Skin of body (tissue), 2 donors: Measurements from ENCODE around the gene ARL5A. TPM values are rescaled to one million over a fixed set of nuclear protein-coding genes. Genes with fewer than 3 reads are reported as not detected.
A peak's percentile ranks its signal among the peaks of the same experiment; 100 is the strongest.
"Not testable (repeated sequence)": the region's sequence is repeated elsewhere in the genome, so short reads cannot be mapped to it uniquely, and the experiment has no call there.

Experiments used
- DNase-seq: peaks from one replicate; lab custom pipeline; 2025; lab: John Stamatoyannopoulos, UW
- total RNA-seq: library from RNA; depleted of rRNA; stranded (reverse); fragments of >200 nt; gene quantifications from one replicate; pipeline ENCODE4 v1.2.3, GENCODE V29; 2014

Gene ARL5A
- 75.0 TPM for total RNA-seq

DNA sequence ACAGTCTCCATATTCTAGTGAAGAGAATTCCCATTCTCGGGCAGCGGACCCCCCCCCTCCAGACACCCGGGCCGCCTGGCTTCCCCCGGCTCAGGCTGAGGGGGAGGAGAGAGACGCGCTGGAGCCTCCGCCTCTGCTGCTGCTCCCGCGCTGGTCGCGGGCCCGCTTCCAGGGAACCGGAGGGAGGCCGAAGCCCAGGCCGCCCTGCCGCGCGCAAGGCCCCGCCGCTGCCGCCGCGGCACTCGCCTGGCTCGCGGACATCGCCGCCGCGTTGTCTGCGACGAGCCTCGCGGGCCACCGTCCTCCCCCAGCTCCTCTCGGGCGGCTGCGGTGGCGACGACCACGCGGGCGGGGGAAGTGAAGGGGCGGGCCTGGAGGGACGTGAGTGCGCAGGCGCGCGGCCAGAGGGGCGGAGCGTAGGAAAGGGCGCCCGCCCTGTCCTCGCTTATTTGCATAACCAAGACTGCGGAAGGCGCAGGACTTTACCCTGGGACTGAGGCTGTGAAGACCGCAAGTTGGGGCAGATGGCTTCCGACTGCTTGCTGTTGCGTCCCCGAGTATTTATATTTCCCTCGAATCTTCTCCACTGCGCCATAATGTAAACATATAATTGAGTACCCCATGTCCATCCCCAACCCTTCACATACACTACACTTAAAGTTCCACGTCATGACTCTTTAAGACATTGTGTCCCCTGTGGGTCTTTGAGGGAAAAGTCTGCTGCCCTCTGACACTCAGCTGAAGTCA lies at the start of gene ARL5A:
Gene ARL5A (minus strand): TSS at position 279 of the 747 bp plus-strand sequence. CDS start 245 bp downstream, at position 34.
- peak; percentile 92 for DNase-seq

DNA sequence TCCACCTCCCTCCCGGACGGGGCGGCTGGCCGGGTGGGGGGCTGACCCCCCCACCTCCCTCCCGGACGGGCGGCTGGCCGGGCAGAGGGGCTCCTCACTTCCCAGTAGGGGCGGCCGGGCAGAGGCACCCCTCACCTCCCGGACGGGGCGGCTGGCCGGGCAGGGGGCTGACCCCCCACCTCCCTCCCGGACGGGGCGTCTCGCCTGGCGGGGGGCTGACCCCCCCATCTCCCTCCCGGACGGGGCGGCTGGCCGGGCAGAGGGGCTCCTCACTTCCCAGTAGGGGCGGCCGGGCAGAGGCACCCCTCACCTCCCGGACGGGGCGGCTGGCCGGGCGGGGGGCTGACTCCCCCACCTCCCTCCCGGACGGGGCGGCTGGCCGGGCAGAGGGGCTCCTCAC lies 47.4 kb upstream of the ARL5A start:
- DNase-seq, result not testable (repeated sequence)

DNA sequence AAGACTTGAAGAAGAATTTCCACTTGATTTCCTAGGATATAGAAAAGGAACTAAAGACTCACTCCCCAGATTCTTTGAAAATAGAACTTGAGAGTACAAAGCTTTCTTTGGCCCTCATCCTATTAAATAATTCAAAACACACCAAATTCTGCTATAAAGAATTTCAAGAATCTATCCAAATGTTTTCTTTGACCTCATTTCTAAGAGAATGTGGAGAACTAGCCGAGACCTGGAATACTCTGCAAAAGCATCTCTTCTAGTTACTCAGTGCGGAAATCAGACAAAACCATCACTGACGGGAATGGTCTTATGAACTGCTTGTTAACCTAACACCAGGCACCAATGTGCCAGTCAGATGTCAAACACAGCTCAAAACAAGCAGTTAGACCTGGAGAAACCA lies 44.2 kb upstream of the ARL5A start:
- peak; percentile 56 for DNase-seq

GRCh38 chr2:151869291-151869690 lies 41.1 kb upstream of the ARL5A start:
- DNase-seq, result no peak

GRCh38 chr2:151862700-151863099 lies 34.5 kb upstream of the ARL5A start:
- DNase-seq, result no peak

- no peak for DNase-seq
Measured at GRCh38 chr2:151861174-151861573, 33.0 kb upstream of the ARL5A start.

DNA sequence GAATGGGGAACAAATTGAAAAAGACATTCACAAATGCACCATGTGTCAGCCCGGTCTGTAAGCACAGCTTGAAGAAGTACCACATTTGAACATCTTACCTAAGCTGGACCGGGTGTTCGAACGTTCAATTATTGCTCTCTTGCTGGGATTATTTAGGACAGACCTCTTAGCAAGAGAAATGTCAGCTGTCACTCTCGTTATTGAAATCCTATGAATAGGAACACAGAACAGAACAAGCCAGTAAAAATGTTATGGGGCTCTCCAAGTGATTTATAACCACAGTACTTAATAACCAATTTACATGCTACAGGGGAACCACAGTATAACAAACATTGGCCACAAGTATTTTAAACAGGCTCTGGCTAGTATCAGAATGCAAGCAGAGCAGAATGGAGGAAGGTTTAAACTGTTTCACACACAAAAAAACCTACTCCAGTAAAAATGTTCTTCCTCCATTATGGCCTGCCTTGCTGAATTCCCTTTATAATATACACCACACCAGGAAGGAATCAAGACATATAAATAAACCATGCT lies 32.5 kb upstream of the ARL5A start:
- DNase-seq, result no peak

GRCh38 chr2:151860210-151860609 lies 32.0 kb upstream of the ARL5A start:
- DNase-seq, result no peak

DNA sequence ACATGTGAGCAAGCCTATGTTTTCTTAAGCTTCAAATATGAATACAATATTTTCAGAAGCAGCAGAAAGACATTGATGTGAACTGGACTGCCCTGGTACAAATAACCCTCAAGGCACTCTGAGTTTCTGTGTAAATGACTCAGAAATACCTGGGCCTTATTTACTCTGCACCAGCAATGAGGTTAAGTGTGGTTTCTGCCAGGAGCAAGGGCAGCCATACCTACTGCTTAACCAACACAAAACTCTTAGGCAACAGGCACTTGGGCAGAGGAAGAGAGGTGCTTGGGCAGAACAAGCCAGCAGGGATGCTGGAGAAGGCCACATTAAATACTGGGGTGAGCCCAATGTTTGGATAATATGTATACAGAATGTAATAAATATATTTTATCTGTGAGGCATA lies 29.4 kb upstream of the ARL5A start:
- no peak for DNase-seq

DNA sequence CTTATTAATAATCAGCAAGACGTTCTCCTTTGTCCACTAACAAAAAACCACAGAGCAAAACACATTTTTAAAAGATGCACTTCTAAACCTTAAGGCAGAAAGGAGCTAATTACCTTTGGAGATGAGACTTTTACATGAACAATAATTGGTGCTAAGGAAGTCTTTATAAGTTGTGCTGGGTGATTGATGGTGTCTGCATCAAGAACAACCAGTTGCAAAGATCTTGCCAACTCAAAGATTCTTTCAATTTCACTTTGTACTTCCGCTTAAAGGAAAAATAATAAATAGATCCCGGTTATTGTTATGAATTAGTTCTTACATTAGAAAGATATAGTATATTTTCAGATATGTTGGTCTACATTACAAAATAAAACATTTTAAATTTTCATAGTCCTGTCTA lies 26.9 kb upstream of the ARL5A start:
- no peak for DNase-seq

DNA sequence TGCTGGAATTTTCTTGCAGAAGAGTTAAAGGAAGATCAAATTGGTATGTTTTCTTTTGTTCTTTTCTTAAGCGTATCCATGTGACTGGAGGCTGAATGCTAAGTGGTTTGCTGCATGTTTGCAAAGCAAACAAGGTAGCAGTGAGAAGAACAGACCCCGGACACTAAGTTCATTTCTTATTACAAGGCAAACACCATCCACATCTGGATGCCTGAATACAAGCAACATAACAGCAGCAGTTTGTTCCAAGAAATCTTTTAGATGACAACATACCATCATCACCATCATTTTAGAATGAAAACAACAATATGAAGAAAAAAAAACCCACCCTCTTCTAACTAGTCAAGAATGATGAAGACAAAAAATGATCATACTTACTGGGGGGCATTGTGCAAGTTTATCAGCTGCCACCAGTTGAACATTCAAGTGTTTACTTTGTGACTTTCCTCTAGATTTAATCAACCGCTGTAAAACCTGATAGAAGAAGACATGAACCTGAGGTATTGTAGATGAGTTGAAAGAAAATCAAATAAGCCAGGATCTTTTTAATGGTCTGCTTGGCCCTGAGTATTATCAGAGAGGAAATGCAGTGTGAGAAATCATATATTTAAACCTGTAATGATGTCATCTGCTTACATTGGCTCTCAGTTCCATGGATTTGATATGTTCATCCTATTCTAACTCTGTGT lies 25.0 kb upstream of the ARL5A start:
- DNase-seq, result no peak

- DNase-seq, result no peak
Measured at GRCh38 chr2:151852260-151853069, 24.2 kb upstream of the ARL5A start.

- no peak for DNase-seq
Measured at GRCh38 chr2:151851761-151852160, 23.5 kb upstream of the ARL5A start.

GRCh38 chr2:151849413-151850010 lies 21.3 kb upstream of the ARL5A start:
- no peak for DNase-seq

GRCh38 chr2:151845884-151846283 lies 17.7 kb upstream of the ARL5A start:
- DNase-seq, result no peak

DNA sequence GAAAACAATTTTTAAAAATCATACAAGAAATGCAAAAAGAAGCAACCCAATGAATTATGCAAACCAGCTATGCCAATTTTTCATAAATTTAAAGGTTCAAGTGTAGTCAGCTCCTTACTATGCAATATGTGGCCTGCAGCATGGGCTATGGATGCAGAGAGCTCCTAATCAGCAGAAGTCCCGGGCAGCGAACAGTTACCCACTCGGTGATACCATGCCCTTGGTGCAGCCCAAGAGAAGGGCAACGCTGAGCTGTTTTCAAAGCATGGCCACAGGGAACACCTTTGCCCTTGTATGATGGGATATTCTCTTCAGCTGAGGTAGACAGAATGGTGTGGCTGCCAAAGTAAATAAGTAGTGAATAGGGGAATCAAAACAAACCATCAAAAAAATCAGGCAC lies 17.3 kb upstream of the ARL5A start:
- no peak for DNase-seq

GRCh38 chr2:151844211-151844896 lies 16.1 kb upstream of the ARL5A start:
- peak; percentile 65 for DNase-seq

DNA sequence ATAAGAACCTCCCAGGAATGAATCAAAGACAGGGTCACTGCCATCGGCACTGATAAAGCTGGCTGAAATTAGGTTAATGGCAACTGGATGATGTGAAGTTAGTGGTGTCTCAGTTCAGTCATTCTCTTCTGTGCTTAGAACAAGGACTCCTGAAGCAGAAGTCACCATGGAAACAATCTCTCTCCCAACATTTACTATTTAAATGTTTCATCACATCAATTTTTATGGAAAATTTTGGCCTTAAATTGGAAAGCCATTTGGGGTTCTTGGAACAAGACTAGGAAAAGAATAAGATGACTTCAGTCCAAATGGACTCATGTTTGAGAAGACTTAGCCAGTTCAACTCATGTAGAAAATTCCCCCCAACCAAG lies 15.5 kb upstream of the ARL5A start:
- peak; percentile 43 for DNase-seq

- no peak for DNase-seq
Measured at GRCh38 chr2:151842830-151843690, 14.8 kb upstream of the ARL5A start.

GRCh38 chr2:151841047-151841424 lies 12.8 kb upstream of the ARL5A start:
- DNase-seq, result no peak
